Peyer's patch (tissue), 4 donors: Measurements from ENCODE around the gene ATP6V0E2. TPM values are rescaled to one million over a fixed set of nuclear protein-coding genes. Genes with fewer than 3 reads are reported as not detected.

Source experiments
- DNase-seq, 3 donors: peaks; one replicate each; pipeline ENCODE4 v3.0.0-alpha.2; 2017 to 2019
- H3K27ac ChIP-seq, 4 donors: fragments of 200-600 bp; sonication (generic); one replicate each; pipeline ENCODE4 v1.5.1; 2016 to 2019
- H3K27me3 ChIP-seq, 2 donors: fragments of 200-600 bp; sonication (generic); one replicate each; pipeline ENCODE4 v1.5.1; 2019
- H3K36me3 ChIP-seq, 3 donors: fragments of 200-600 bp; sonication (generic); one replicate each; pipeline ENCODE4 v1.5.1; 2016 to 2019
- H3K4me1 ChIP-seq, 4 donors: fragments of 200-600 bp; sonication (generic); one replicate each; pipeline ENCODE4 v1.5.1; 2016 to 2019
- H3K4me3 ChIP-seq, 4 donors: fragments of 200-600 bp; sonication (generic); 1 replicate in 3 of 4; 2 replicates in 1 of 4; pipeline ENCODE4 v1.5.1; 2016 to 2019; ENCODE audit warnings: mild to moderate bottlenecking in 1 of 4
- H3K9me3 ChIP-seq, 4 donors: fragments of 200-600 bp; sonication (generic); one replicate each; pipeline ENCODE4 v1.5.1; 2016 to 2019; ENCODE audit warnings: mild to moderate bottlenecking in 1 of 4
- POLR2A ChIP-seq, 2 donors: fragments of 450-650 bp; IDR thresholded peaks; one replicate each; pipeline ENCODE4 v1.5.1; 2017; ENCODE audit warnings: antibody characterized with exemption in 2 of 2, mild to moderate bottlenecking in 2 of 2, moderate library complexity in 2 of 2
- total RNA-seq, 4 donors: library from RNA; depleted of rRNA; stranded (reverse); fragments of >200 nt; gene quantifications; one replicate each; pipeline ENCODE4 v1.1.0, GENCODE V29; 2016
- TF ChIP-seq, protein P1 (sequence below), 6 experiments: fragments of 450-650 bp in 4 of 6; fragments of 200-600 bp in 2 of 6; sonication (generic) in 1 of 6; IDR thresholded peaks; one replicate each; pipeline ENCODE4 v1.5.1; 2017 to 2019; ENCODE audit warnings: antibody characterized with exemption in 6 of 6, mild to moderate bottlenecking in 3 of 6, moderate library complexity in 1 of 6

Gene ATP6V0E2
- total RNA-seq, 4 donors from 2014 or later: 7.6 to 17.8 (median 11.1) TPM

DNA sequence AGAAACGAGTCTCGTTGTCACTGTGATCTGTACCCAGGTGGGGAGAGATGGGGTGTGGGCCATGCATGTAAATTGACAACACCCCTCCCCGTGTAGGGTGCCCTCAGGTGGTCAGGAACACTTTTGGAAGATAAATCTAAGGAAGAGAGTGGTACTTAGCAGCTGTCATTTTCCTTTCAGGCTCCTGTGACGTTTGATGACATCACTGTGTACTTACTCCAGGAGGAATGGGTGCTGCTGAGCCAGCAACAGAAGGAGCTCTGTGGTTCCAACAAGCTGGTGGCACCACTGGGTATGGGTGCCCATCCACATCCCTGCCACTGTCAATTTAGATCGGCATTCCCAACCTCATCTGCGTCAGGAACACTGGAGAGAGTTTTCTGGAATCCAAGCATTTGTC lies 29.3 kb upstream of the ATP6V0E2 start:
- Histone ChIP-seq H3K27ac (no peak overlapping the region), H3K36me3 (peaks cover 0 to 12% (median 0%) of the 10 kb centered on the region in 3 donors), H3K4me3 (no peak overlapping the region), H3K27me3 (no peaks in the 10 kb centered on the region), H3K4me1 (peaks cover 0 to 4% (median 0%) of the 10 kb centered on the region in 4 donors), H3K9me3 (no peaks in the 10 kb centered on the region)
- TF ChIP-seq, protein P1, sequence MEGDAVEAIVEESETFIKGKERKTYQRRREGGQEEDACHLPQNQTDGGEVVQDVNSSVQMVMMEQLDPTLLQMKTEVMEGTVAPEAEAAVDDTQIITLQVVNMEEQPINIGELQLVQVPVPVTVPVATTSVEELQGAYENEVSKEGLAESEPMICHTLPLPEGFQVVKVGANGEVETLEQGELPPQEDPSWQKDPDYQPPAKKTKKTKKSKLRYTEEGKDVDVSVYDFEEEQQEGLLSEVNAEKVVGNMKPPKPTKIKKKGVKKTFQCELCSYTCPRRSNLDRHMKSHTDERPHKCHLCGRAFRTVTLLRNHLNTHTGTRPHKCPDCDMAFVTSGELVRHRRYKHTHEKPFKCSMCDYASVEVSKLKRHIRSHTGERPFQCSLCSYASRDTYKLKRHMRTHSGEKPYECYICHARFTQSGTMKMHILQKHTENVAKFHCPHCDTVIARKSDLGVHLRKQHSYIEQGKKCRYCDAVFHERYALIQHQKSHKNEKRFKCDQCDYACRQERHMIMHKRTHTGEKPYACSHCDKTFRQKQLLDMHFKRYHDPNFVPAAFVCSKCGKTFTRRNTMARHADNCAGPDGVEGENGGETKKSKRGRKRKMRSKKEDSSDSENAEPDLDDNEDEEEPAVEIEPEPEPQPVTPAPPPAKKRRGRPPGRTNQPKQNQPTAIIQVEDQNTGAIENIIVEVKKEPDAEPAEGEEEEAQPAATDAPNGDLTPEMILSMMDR (IDR thresholded peaks at IDR 0.05): no peak
- TF ChIP-seq POLR2A (IDR thresholded peaks at IDR 0.05): no peak
- DNase-seq: no peak

- Histone ChIP-seq H3K36me3 (peaks cover 0 to 12% (median 0%) of the 10 kb centered on the region in 3 donors), H3K4me3 (no peak overlapping the region), H3K27ac (no peak overlapping the region), H3K4me1 (no peaks in the 10 kb centered on the region), H3K27me3 (no peaks in the 10 kb centered on the region), H3K9me3 (no peaks in the 10 kb centered on the region)
- DNase-seq: no peak
- TF ChIP-seq POLR2A (IDR thresholded peaks at IDR 0.05): no peak
- TF ChIP-seq, protein P1 (IDR thresholded peaks at IDR 0.05): no peak
Observed at GRCh38 chr7:149845257-149845980, 28.4 kb upstream of the ATP6V0E2 start.

GRCh38 chr7:149846021-149846420 lies 27.7 kb upstream of the ATP6V0E2 start:
- TF ChIP-seq, protein P1 (IDR thresholded peaks at IDR 0.05): no peak
- no peak for TF ChIP-seq POLR2A (IDR thresholded peaks at IDR 0.05)
- H3K36me3 ChIP-seq: peaks cover 0 to 12% (median 0%) of the 10 kb centered on the region in 3 donors
- DNase-seq: no peak
- H3K4me1 ChIP-seq: no peaks in the 10 kb centered on the region
- no peak overlapping the region for H3K27ac ChIP-seq
- H3K27me3 ChIP-seq: no peaks in the 10 kb centered on the region
- H3K4me3 ChIP-seq: no peak overlapping the region
- H3K9me3 ChIP-seq: no peaks in the 10 kb centered on the region

DNA sequence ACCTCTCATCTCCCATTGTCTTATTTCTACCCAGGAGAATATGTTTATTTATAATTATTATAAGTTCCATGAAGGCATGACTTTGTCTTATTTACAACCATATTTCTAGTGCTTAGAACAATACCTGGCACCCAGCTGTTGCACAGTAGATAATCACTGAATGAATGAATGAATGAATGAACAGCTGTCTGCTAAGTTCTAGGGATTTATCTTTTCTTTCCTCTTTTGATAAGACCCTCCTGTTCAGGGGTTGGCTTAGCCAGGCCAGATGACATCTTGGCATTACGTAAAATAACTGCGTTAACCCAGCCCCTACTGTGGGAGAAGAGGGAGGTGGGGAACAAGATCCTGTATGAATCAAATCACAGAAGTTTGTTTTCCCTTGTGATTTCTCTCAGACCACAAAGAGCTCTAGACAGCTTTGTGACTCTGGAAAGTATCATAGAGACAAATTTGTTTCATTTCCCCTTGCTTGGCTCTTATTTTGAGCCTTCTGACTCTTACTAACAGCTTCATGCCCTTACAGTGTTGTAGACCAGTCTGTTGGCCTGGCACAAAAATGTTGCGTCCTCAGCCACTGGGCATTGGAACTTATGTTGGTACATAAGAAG lies 27.2 kb upstream of the ATP6V0E2 start:
- H3K4me1 ChIP-seq: no peaks in the 10 kb centered on the region
- no peaks in the 10 kb centered on the region for H3K27me3 ChIP-seq
- no peaks in the 10 kb centered on the region for H3K9me3 ChIP-seq
- TF ChIP-seq POLR2A (IDR thresholded peaks at IDR 0.05): no peak
- TF ChIP-seq, protein P1 (IDR thresholded peaks at IDR 0.05): no peak
- H3K36me3 ChIP-seq: peaks cover 0 to 12% (median 0%) of the 10 kb centered on the region in 3 donors
- no peak for DNase-seq
- H3K27ac ChIP-seq: no peak overlapping the region
- no peak overlapping the region for H3K4me3 ChIP-seq

- TF ChIP-seq POLR2A (IDR thresholded peaks at IDR 0.05): no peak
- TF ChIP-seq, protein P1 (IDR thresholded peaks at IDR 0.05): no peak
Observed at GRCh38 chr7:149849174-149849573, 24.6 kb upstream of the ATP6V0E2 start.

More at GRCh38 chr7:149849174-149849573, 24.6 kb upstream of the ATP6V0E2 start:
- no peak overlapping the region for H3K27ac ChIP-seq
- no peaks in the 10 kb centered on the region for H3K27me3 ChIP-seq
- H3K4me3 ChIP-seq: no peak overlapping the region
- H3K4me1 ChIP-seq: no peaks in the 10 kb centered on the region
- H3K9me3 ChIP-seq: no peaks in the 10 kb centered on the region
- peaks cover 0 to 12% (median 0%) of the 10 kb centered on the region in 3 donors for H3K36me3 ChIP-seq
- no peak for DNase-seq
